Muscle of leg (tissue), 11 donors: ENCODE measurements around the gene CARD11. TPM values are rescaled to one million over a fixed set of nuclear protein-coding genes. Genes with fewer than 3 reads are reported as not detected.

ENCODE experiments used
- DNase-seq: peaks from one replicate; pipeline ENCODE4 v3.0.0; 2013
- H3K27ac ChIP-seq: one replicate; pipeline ENCODE4 v1.5.1; 2013; ENCODE audit warnings: mild to moderate bottlenecking, low read length, control low read depth
- H3K27me3 ChIP-seq: one replicate; pipeline ENCODE4 v1.6.1; 2013; ENCODE audit warnings: low read length; ENCODE audit not compliant: control insufficient read depth, insufficient read depth
- H3K36me3 ChIP-seq: one replicate; pipeline ENCODE4 v1.6.1; 2013; ENCODE audit warnings: low read length; ENCODE audit not compliant: control insufficient read depth, insufficient read depth
- H3K4me1 ChIP-seq: one replicate; pipeline ENCODE4 v1.6.1; 2013; ENCODE audit warnings: low read length; ENCODE audit not compliant: control insufficient read depth, insufficient read depth
- H3K4me3 ChIP-seq: one replicate; pipeline ENCODE4 v1.5.1; 2013; ENCODE audit warnings: low read length, control low read depth
- H3K9me3 ChIP-seq: replicated peaks from 2 replicates; pipeline ENCODE4 v1.6.1; 2013; ENCODE audit warnings: low read depth, low read length; ENCODE audit not compliant: control insufficient read depth
- WGBS: methylation state at CpG from one replicate; pipeline ENCODE4 v1.1.5; 2013; ENCODE audit warnings: missing lambda C conversion rate; ENCODE audit not compliant: insufficient coverage; 5-methylcytosine and 5-hydroxymethylcytosine counted together
- polyA plus RNA-seq, 8 donors: library from polyadenylated mRNA; unstranded; fragments of 120-200 nt; gene quantifications; one replicate each; pipeline versions ENCODE4 v1.2.1 to v1.2.3, GENCODE V29; 2013; ENCODE audit warnings: inconsistent platforms in 1 of 8, low replicate concordance in 1 of 8; ENCODE audit not compliant: insufficient read length in 8 of 8, insufficient read depth in 1 of 8
- total RNA-seq: library from RNA; stranded (reverse); fragments of 120-200 nt; gene quantifications from one replicate; pipeline ENCODE4 v1.2.4, GENCODE V29; 2013

The CARD11 gene
- total and polyA plus RNA-seq, 9 donors: 0.09 to 0.55 (median 0.33) TPM

DNA sequence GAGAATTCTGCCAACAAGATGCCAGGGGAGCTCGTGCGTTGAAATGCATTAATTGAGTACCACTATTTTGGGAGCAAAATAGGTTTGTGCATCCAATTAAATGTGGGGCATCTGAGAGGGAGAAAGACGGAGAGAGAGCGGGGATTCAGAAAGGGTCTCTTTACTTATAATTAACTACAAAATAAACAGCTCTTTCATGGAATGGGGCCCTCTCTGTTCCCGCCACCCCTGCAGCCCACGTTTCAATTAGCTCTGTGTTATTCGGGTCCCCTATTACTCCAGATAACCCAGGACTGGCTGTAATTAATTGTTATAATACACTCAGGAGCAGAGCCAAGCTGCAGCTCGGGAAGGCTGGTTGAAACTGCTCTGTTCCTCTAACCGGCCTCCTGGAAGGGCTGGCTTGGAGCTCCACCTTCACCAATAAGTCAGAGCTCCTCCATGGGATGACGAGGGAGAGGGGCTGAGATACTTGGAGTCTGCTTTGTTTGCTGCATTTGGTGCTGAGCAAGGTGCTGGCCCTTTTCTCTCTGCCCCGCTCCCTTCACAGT lies 67.8 kb downstream of the CARD11 start:
- no CpG with 5 or more reads among the region's 11 CpGs for WGBS
- no peaks in the 10 kb centered on the region for H3K9me3 ChIP-seq
- no peak overlapping the region for H3K4me3 ChIP-seq
- no peak overlapping the region for H3K27ac ChIP-seq
- no peaks in the 10 kb centered on the region for H3K36me3 ChIP-seq
- H3K27me3 ChIP-seq: peaks cover 26% of the 10 kb centered on the region
- no peak for DNase-seq
- H3K4me1 ChIP-seq: peaks cover 3% of the 10 kb centered on the region

DNA sequence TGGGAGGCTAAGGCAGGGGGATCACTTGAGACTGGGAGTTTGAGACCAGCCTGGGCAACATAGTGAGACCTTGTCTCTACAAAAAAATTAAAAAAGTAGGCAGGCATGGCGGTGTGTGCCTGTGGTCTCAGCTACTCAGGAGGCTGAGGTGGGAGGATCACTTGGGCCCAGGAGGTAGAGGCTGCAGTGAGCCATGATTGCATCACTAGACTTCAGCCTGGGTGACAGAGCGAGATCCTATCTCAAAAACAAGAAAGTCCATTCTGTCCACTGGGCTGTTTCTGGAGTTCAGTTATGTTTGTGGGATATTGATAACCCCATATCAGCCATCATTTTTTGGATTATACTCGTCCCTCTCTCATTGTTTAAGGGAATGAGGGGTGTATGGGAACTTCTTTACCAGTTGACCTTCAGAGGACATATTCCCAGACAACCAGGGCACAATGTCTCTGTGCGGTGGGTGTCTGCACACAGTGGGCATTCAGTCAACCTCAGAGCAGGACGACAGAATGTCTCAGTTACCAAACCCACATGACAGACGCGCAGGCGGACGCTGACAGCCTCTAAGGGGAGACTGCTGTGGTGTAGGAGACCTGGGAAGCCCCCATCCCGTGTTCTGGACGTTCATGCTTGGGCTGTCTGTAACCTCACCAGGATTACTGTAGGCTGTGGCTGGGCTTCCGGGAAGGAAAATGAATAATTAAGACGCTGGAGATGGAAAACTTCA lies 69.4 kb downstream of the CARD11 start:
- WGBS: 74% methylated on average over 8 of the region's 13 CpGs
- Histone ChIP-seq H3K27me3 (peaks cover 14% of the 10 kb centered on the region), H3K27ac (no peak overlapping the region), H3K4me1 (peaks cover 3% of the 10 kb centered on the region), H3K4me3 (no peak overlapping the region), H3K9me3 (no peaks in the 10 kb centered on the region), H3K36me3 (no peaks in the 10 kb centered on the region)
- DNase-seq: no peak

DNA sequence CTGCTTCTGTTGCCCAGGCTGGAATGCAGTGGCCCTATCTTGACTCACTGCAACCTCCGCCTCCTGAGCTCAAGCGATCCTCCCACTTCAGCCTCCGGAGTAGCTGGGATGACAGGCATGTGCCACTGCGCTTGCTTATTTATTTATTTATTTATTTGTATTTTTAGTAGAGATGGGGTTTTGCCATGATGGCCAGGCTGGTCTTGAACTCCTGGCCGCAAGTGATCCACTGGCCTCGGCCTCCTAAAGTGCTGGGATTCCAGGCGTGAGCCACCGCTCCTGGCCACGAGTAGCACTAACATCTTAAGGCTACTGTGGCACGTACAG lies 70.9 kb downstream of the CARD11 start:
- H3K4me3 ChIP-seq: no peak overlapping the region
- H3K27ac ChIP-seq: no peak overlapping the region
- H3K4me1 ChIP-seq: no peaks in the 10 kb centered on the region
- 90% methylated on average over 6 of the region's 10 CpGs for WGBS
- no peak for DNase-seq
- H3K27me3 ChIP-seq: peaks cover 4% of the 10 kb centered on the region
- no peaks in the 10 kb centered on the region for H3K36me3 ChIP-seq
- no peaks in the 10 kb centered on the region for H3K9me3 ChIP-seq

DNA sequence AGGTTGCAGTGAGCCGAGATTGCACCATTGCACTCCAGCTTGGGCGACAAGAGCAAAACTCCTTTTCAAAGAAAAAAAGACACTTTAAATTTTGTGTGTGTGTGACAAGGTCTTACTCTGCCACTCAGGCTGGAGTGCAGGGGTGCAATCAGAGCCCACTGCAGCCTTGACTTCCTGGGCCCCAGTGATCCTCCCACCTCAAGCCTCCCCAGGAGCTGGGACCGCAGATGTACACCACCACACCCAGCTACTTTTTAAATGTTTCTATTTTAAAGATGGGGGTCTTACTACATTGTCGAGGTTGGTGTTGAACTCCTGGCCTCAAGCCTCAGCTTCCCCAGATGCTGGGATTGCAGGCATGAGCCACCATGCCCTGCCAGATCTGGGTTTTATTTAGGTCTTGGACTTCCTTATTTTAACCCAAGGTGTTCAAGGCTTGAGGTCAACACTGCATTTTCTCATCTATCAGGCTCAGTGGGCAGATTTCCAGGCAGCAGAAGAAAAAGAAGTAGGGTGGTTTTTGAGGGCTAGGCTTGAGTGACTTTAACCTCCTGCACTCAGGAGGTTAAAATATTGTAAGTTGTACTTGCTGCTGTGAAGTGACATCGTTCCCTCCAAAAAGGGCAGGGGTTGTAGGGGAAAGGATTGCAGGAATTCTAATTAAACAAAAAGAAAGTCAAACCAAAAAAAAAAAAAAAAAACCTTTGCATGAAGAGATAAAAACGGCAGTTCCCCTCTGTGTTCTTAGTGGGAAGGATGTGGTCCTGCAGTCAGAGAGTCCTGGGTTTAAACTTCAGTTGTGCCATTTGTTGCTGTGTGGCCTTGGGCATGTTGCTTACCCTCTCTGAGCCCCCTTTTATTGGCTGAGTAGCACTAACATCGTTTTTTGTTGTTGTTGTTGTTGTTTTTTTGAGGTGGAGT lies 71.5 kb downstream of the CARD11 start:
- H3K27me3 ChIP-seq: peaks cover 2% of the 10 kb centered on the region
- no peak overlapping the region for H3K4me3 ChIP-seq
- no peaks in the 10 kb centered on the region for H3K9me3 ChIP-seq
- H3K36me3 ChIP-seq: no peaks in the 10 kb centered on the region
- DNase-seq: no peak
- no peak overlapping the region for H3K27ac ChIP-seq
- 71% methylated on average over 1 of the region's 7 CpGs for WGBS
- H3K4me1 ChIP-seq: no peaks in the 10 kb centered on the region

DNA sequence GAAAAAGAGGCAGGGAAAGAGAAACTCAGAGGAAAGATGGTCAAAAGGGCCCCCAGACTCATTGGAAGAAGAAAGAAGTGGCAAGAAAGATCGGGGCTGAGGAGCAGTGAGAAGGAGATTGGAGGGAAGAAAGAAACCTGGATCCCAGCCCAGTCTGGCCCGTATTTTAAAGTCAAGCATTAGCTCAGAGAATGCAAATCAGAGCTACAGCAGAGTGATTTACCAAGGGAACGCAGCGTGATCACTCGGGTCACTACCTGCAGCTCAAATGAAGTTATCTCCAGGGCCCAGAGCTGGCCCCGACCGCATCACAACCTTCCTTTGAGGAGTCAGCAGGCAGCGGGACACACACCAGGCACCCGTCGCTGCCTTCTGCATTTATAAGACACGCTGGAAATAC lies 72.8 kb downstream of the CARD11 start:
- Histone ChIP-seq H3K9me3 (peaks cover 8% of the 10 kb centered on the region), H3K36me3 (no peaks in the 10 kb centered on the region), H3K27me3 (peaks cover 2% of the 10 kb centered on the region), H3K4me1 (no peaks in the 10 kb centered on the region), H3K4me3 (no peak overlapping the region), H3K27ac (no peak overlapping the region)
- DNase-seq: peak; percentile 23
- WGBS: 38% methylated on average over 11 of the region's 11 CpGs

DNA sequence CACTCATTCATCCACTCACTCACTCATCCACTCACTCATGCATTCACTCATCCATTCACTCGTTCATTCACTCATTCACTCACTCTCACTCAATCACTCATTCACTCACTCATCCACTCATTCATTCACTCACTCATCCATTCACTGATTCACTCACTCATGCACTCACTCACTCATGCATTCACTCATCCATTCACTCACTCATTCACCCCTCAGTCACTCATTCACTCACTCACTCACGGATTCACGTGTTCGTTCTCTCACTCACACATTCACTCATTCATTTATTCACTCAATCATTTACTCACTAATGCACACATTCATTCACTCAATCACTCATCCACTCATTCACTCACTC lies 73.4 kb downstream of the CARD11 start:
- no peak overlapping the region for H3K27ac ChIP-seq
- H3K9me3 ChIP-seq: peaks cover 13% of the 10 kb centered on the region
- H3K4me1 ChIP-seq: no peaks in the 10 kb centered on the region
- H3K27me3 ChIP-seq: peaks cover 2% of the 10 kb centered on the region
- no peaks in the 10 kb centered on the region for H3K36me3 ChIP-seq
- H3K4me3 ChIP-seq: no peak overlapping the region
- 82% methylated on average over 4 of the region's 4 CpGs for WGBS
- no peak for DNase-seq

DNA sequence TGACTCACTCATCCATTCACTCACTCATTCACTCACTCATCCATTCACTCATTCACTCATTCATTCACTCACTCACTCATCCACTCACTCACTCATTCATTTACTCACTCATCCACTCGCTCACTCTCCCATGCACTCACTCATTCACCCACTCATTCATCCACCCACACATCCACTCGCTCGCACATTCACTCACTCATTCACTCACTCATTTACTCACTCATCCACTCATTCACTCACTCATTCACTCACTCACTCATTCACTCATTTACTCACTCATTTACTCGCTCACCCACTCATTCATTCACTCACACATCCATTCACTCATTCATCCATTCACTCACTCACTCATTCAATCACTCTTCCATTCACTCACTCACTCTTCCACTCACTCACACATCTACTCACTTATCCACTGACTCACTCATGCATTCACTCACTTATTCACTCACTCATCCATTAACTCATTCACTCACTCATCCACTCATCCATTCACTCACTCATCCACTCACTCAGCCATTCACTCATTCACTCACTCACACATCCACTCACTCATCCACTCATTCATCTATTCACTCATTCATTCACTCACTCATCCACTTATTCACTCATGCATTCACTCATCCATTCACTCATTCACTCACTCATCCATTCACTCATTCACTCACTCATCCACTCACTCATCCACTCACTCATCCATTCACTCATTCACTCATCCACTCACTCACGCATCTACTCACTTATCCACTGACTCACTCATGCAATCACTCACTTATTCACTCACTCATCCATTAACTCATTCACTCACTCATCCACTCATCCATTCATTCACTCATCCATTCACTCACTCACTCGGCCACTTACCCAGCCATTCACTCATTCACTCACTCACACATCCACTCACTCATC lies 74.0 kb downstream of the CARD11 start:
- H3K4me1 ChIP-seq: no peaks in the 10 kb centered on the region
- no peak overlapping the region for H3K27ac ChIP-seq
- peaks cover 2% of the 10 kb centered on the region for H3K27me3 ChIP-seq
- no peaks in the 10 kb centered on the region for H3K36me3 ChIP-seq
- no peak for DNase-seq
- no peak overlapping the region for H3K4me3 ChIP-seq
- WGBS: 86% methylated on average over 6 of the region's 6 CpGs
- H3K9me3 ChIP-seq: peaks cover 16% of the 10 kb centered on the region

DNA sequence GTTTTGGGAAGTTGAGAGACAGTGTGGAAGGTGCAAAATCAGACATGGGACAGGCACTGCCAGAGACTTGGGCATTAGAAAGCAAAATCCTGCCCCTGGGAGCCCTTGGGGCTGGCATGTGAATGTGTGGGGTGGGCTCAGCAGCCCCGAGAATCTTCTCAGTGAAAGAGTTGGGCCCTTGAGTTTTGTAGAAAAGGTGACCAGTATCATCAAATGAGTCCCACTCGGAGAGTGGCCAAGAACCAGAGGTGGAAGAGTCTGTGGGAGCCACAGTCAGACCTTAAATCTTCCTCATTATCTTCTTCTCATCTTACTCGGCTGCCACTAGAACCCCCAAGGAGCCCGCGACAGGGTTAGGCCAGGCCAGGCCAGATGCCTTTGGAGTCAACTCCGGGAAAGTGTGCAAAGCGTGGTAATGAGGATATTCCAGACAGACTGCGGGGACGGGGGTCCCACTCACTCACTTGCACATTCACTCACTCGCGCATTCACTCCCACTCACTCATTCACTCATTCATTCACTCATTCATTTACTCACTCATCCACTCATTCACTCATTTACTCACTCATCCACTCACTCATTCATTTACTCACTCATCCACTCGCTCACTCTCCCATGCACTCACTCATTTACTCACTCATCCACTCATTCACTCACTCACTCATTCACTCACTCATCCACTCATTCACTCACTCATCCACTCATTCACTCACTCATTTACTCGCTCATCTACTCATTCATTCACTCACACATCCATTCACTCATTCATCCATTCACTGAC lies 74.9 kb downstream of the CARD11 start:
- H3K4me1 ChIP-seq: no peaks in the 10 kb centered on the region
- 83% methylated on average over 12 of the region's 13 CpGs for WGBS
- H3K27me3 ChIP-seq: peaks cover 2% of the 10 kb centered on the region
- H3K4me3 ChIP-seq: no peak overlapping the region
- H3K27ac ChIP-seq: no peak overlapping the region
- H3K36me3 ChIP-seq: no peaks in the 10 kb centered on the region
- peaks cover 18% of the 10 kb centered on the region for H3K9me3 ChIP-seq
- DNase-seq: no peak

DNA sequence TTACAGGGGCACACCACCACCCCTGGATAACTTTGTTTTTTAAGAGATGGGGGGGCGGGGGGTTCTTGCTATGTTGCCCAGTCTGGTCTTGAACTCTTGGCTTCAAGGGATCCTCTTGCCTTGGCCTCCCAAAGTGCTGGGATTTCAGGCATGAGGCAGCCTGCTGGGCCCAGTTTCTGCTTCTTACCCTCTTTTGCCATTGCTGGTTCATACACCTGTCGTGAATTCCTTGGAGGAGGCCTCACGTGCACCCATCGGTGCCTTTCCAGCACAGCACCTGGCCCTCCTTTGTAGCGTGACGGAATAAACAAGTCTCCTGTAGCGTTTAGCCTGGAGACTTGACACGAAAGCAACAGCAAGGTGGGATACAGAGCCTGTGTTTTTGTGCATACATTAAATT lies 75.5 kb downstream of the CARD11 start:
- no peak overlapping the region for H3K4me3 ChIP-seq
- no peaks in the 10 kb centered on the region for H3K4me1 ChIP-seq
- peaks cover 2% of the 10 kb centered on the region for H3K27me3 ChIP-seq
- DNase-seq: no peak
- WGBS: 64% methylated on average over 7 of the region's 8 CpGs
- no peaks in the 10 kb centered on the region for H3K36me3 ChIP-seq
- no peak overlapping the region for H3K27ac ChIP-seq
- peaks cover 18% of the 10 kb centered on the region for H3K9me3 ChIP-seq
